Activated CD8-positive, alpha-beta T cell treated with anti-CD3 and anti-CD28 coated beads for 36 hours (primary cell): ENCODE data around the gene TADA3. TPM values are rescaled to one million over a fixed set of nuclear protein-coding genes. Genes with fewer than 3 reads are reported as not detected.

ENCODE experiments used
- ATAC-seq: fragments of 200-7000 bp; cut with Tn5 transposase; one replicate; pipeline ENCODE4 v1.10.0; 2021; ENCODE audit warnings: mild to moderate bottlenecking, moderate library complexity
- CTCF ChIA-PET: fragments of 350-600 bp; sonication (Branson Sonifier 250); formaldehyde crosslinking; loops from one replicate; lab custom pipeline; 2021; ENCODE audit warnings: antibody characterized with exemption; lab: Charles Lee
- POLR2A ChIA-PET: fragments of 350-600 bp; sonication (Branson Sonifier 250); formaldehyde crosslinking; loops from one replicate; lab custom pipeline; 2021; ENCODE audit warnings: antibody characterized with exemption; lab: Charles Lee
- DNase-seq: peaks from one replicate; pipeline ENCODE4 v3.0.0-alpha.2; 2020
- H3K27ac Mint-ChIP-seq: one replicate; pipeline ENCODE4 v1.8.0; 2021; ENCODE audit warnings: mild to moderate bottlenecking, mixed read lengths
- H3K27me3 Mint-ChIP-seq: one replicate; pipeline ENCODE4 v1.8.0; 2021; ENCODE audit warnings: mixed read lengths
- H3K36me3 Mint-ChIP-seq: one replicate; pipeline ENCODE4 v1.8.0; 2021; ENCODE audit warnings: low read depth, mixed read lengths
- H3K4me1 Mint-ChIP-seq: one replicate; pipeline ENCODE4 v1.8.0; 2021; ENCODE audit warnings: low read depth, mixed read lengths
- H3K4me3 Mint-ChIP-seq: one replicate; pipeline ENCODE4 v1.8.0; 2021; ENCODE audit warnings: mild to moderate bottlenecking, moderate library complexity, mixed read lengths
- H3K9me3 Mint-ChIP-seq: one replicate; pipeline ENCODE4 v1.8.0; 2021; ENCODE audit warnings: mixed read lengths
- CTCF ChIP-seq: fragments of 200-600 bp; IDR thresholded peaks from one replicate; pipeline ENCODE4 v1.8.0; 2022; ENCODE audit warnings: antibody characterized with exemption, mild to moderate bottlenecking
- intact Hi-C: fragments of 100-400 bp; cut with micrococcal nuclease; formaldehyde crosslinking; loops from one replicate; pipeline ENCODE4 v1.10.0; 2022
- total RNA-seq, 2 experiments: library from RNA; stranded (reverse); gene quantifications; one replicate each; pipeline ENCODE4 v1.2.3, GENCODE V29; 2021

Gene TADA3
- total RNA-seq, 2 experiments from 2014 or later, result 57.5 to 58.3 TPM

- TF ChIP-seq CTCF, result no peak
- H3K27ac Mint-ChIP-seq, result no peak overlapping the region
- H3K4me1 Mint-ChIP-seq, result peaks cover 32% of the 10 kb centered on the region
- intact Hi-C loops, result no loop called here
- H3K27me3 Mint-ChIP-seq, result no peaks in the 10 kb centered on the region
- H3K36me3 Mint-ChIP-seq, result peaks cover 28% of the 10 kb centered on the region
- ChIA-PET CTCF (interaction anchor here (0.7 kb wide), 1 partner anchor 164 kb away, joined by 4 read pairs; no protein-coding TSS in a partner anchor), POLR2A (interaction anchor here (1.0 to 3.8 kb wide), 3 partner anchors 10 to 36 kb away, joined by 3 to 25 read pairs (median 6); partner anchors contain the start of gene BRPF1)
- H3K9me3 Mint-ChIP-seq, result no peaks in the 10 kb centered on the region
- ATAC-seq (no peak), DNase-seq (no peak)
- peak overlapping the region; percentile 16 for H3K4me3 Mint-ChIP-seq
These were observed 24.9 kb downstream of the TADA3 start for GRCh38 chr3:9767418-9767817.

DNA sequence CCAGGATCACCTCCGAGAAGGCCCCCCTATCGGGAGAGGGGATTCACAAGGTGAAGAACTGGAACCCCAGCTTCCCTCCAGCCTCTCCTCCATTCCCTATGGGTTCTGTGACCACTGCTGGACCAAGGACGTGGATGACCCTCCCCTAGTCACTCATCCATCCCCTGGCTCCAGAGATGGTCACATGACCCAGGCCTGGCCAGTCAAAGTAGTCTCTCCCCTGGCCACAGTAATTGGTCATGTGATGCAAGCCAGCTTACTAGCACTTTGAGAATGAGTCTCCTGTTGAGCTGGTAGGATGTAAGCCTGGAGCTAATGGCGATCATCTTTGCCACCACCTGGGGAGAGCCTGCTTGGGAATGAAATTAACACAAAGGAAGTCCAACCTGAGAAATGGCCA lies 26.4 kb downstream of the TADA3 start:
- intact Hi-C loops, result no loop called here
- Mint-ChIP-seq H3K36me3 (peaks cover 34% of the 10 kb centered on the region), H3K9me3 (no peaks in the 10 kb centered on the region), H3K4me1 (peaks cover 32% of the 10 kb centered on the region), H3K27me3 (no peaks in the 10 kb centered on the region), H3K27ac (no peak overlapping the region), H3K4me3 (no peak overlapping the region)
- DNase-seq (no peak), ATAC-seq (no peak)
- ChIA-PET POLR2A (interaction anchor here (1.4 to 3.8 kb wide), 3 partner anchors 10 to 12 kb away, joined by 6 to 25 read pairs (median 8); no protein-coding TSS in a partner anchor), CTCF (no interaction called here)
- no peak for TF ChIP-seq CTCF

DNA sequence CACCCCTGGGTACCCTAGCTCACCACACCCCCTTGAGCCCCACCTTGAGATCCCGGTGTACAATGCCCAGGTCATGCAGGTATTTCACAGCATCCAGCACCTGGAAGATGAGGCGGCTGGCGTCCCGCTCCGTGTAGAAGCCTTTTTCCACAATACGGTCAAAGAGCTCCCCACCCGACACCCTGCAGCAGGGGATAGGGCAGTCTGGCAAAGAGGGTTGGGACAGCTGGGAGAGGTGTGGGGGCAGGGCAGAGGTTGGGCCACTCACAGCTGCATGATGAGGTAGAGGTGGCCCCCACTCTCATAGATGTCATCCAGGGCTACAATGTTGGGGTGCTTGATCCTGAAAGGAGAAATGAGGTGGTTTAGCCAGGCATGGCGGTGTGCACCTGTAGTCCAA lies 29.4 kb downstream of the TADA3 start:
- POLR2A ChIA-PET, result interaction anchor here (0.9 to 3.0 kb wide), 6 partner anchors 8 to 20 kb away, joined by 3 to 9 read pairs (median 6); partner anchors contain the start of gene OGG1
- CTCF ChIA-PET, result no interaction called here
- peaks cover 10% of the 10 kb centered on the region for H3K4me1 Mint-ChIP-seq

DNA sequence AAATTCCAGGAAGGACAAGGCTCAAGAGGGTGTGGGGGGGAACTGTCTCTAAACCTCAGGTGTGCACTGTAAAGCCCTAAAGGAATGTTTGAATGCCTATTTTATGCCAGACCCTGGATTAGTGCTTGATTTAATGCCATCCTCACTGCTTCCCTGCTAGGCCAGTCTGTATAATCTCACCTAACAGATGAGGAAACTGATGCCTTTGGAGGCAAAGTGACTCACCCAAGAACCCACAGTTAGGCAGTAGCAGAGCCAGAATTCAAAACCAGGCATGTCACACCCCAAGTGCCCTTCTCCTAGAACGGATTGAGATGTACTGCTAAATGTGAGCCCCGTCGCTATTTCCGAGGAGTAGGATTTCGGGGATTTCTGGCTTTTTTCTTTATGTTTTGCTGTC lies 30.4 kb downstream of the TADA3 start:
- Mint-ChIP-seq H3K9me3 (no peaks in the 10 kb centered on the region), H3K36me3 (peaks cover 51% of the 10 kb centered on the region), H3K4me1 (peaks cover 4% of the 10 kb centered on the region), H3K4me3 (no peak overlapping the region), H3K27ac (no peak overlapping the region), H3K27me3 (no peaks in the 10 kb centered on the region)
- DNase-seq (no peak), ATAC-seq (no peak)
- TF ChIP-seq CTCF, result no peak
- CTCF ChIA-PET, result no interaction called here
- intact Hi-C loops, result no loop called here
- POLR2A ChIA-PET, result interaction anchor here (1.7 kb wide), 1 partner anchor 9 kb away, joined by 5 read pairs; no protein-coding TSS in a partner anchor

More for the DNA sequence above, 29.4 kb downstream of the TADA3 start:
- H3K27ac Mint-ChIP-seq, result no peak overlapping the region
- intact Hi-C loops, result no loop called here
- DNase-seq (no peak), ATAC-seq (no peak)
- no peaks in the 10 kb centered on the region for H3K27me3 Mint-ChIP-seq
- peaks cover 54% of the 10 kb centered on the region for H3K36me3 Mint-ChIP-seq
- no peaks in the 10 kb centered on the region for H3K9me3 Mint-ChIP-seq
- H3K4me3 Mint-ChIP-seq, result no peak overlapping the region
- no peak for TF ChIP-seq CTCF

- POLR2A ChIA-PET, result interaction anchor here (1.0 to 1.7 kb wide), 3 partner anchors 9 to 11 kb away, joined by 3 to 5 read pairs (median 3); partner anchors contain the start of genes CAMK1 and OGG1
- no peak for TF ChIP-seq CTCF
- Mint-ChIP-seq H3K27me3 (no peaks in the 10 kb centered on the region), H3K4me1 (peaks cover 2% of the 10 kb centered on the region), H3K36me3 (peaks cover 52% of the 10 kb centered on the region), H3K9me3 (no peaks in the 10 kb centered on the region), H3K4me3 (no peak overlapping the region), H3K27ac (no peak overlapping the region)
- ATAC-seq (no peak), DNase-seq (no peak)
- intact Hi-C loops, result no loop called here
- CTCF ChIA-PET, result interaction anchor here (1.4 kb wide), 1 partner anchor 101 kb away, joined by 3 read pairs; no protein-coding TSS in a partner anchor
These were observed 31.3 kb downstream of the TADA3 start for GRCh38 chr3:9760779-9761505.
